ENCODE measurements around the gene CYP19A1.

The CYP19A1 gene

DNA sequence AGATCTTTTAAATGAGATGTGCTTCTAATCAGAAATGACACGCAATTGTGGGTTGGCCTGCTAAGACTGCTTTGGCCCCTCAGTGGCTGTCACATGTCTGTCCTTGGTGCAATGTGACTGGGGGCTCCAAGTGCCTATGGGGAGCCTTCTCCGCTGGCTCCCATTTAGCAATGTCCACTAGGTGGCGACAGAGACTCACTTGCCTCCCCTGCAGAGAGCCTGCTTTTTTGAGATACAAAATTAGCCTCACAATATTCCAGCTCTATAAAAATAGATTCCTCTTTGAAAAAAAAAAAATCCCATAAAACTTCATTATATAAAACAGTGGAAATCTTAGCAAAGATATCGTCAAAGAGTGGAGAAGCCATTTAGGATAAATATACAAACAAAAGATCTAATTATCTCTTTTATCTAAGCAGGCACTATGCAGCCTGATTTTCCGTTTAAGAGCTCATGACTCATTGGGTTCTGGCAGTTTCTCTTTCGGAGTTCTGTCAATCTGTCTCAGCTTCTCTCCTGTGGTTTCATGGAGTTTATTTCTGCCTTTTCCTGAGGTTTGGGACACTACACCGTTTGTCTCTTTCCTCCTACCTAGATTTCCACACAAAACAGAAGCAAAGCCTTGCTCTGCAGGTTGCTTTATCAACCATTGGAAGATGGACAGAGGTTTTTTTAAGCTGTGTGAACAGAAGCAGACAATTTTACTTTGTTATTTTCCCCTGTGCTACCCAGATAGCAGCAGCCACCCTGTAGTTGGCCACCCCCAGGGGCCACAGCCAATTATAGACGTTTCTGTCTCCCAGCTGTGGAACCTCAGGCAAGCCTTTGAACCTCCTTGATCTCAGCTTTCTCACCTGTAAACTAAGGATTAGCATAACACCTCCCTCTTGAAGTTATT, 175.3 kb downstream of the CYP19A1 start:
- peak; percentile 58 for ATAC-seq (replicated peaks; ENCODE audit: extremely low read depth, poor library complexity, severe bottlenecking)
- Mint-ChIP-seq H3K36me3 (ENCODE audit: insufficient read depth) (no peaks in the 10 kb centered on the region), H3K27ac (ENCODE audit: low read depth) (no peak overlapping the region), H3K4me3 (no peak overlapping the region), H3K9me3 (no peaks in the 10 kb centered on the region), H3K4me1 (no peaks in the 10 kb centered on the region), H3K27me3 (peaks cover 53% of the 10 kb centered on the region)
- peak in 1 of 2 donors; percentile 15 for DNase-seq (ENCODE audit: low spot score in 2 of 2)

DNA sequence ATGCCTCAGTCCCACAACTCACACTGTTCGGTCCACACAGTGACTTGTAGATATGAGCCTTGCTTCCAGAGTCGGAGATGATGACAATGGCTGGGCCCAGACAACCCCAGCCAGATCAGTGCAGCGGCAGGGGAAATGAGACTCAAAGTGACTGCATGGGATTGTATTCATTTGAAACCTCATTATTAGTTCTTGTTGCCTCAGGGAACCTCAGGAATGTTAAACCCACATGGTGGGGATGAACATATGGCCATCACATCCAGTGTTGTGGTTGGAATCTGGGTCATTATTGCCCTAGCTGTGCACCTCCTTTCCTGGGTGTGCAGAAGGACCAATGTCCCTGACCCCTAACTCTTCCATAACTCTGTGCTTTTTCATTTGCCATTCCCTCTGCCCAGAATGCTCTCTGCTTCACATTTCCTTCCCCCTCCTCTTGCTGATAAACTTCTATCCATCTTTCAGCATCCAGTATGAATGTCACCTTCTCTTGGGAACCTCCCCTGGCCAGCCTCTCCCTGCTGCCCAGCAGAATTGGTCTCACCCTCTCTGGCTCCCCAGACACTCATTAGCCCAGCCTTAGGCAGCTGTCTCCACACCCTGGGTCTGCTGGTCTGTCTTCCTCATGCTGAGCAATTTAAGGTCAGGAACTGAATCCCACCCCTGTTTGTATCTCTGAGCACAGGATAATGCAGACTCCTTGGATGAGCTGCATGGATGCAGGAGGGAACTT, 176.7 kb downstream of the CYP19A1 start:
- no peak overlapping the region for H3K27ac Mint-ChIP-seq (ENCODE audit: low read depth)
- no peaks in the 10 kb centered on the region for H3K36me3 Mint-ChIP-seq (ENCODE audit: insufficient read depth)
- peaks cover 43% of the 10 kb centered on the region for H3K27me3 Mint-ChIP-seq
- DNase-seq (ENCODE audit: low spot score in 2 of 2): no peak
- no peak overlapping the region for H3K4me3 Mint-ChIP-seq
- H3K9me3 Mint-ChIP-seq: no peaks in the 10 kb centered on the region
- H3K4me1 Mint-ChIP-seq: no peaks in the 10 kb centered on the region
- no peak for ATAC-seq (replicated peaks; ENCODE audit: extremely low read depth, poor library complexity, severe bottlenecking)

- ATAC-seq (replicated peaks; ENCODE audit: extremely low read depth, poor library complexity, severe bottlenecking) (no peak), DNase-seq (ENCODE audit: low spot score in 2 of 2) (no peak)
- Mint-ChIP-seq H3K36me3 (ENCODE audit: insufficient read depth) (no peaks in the 10 kb centered on the region), H3K27ac (ENCODE audit: low read depth) (no peak overlapping the region), H3K4me3 (no peak overlapping the region), H3K9me3 (no peaks in the 10 kb centered on the region), H3K4me1 (no peaks in the 10 kb centered on the region), H3K27me3 (peaks cover 51% of the 10 kb centered on the region)
Observed at GRCh38 chr15:51160484-51160883, 177.9 kb downstream of the CYP19A1 start.

Measured in central memory CD8-positive, alpha-beta T cell (primary cell).